ENCODE measurements around the gene SPTB.

Gene SPTB

GRCh38 chr14:64763085-64763782 lies 116.5 kb downstream of the SPTB start:
- DNase-seq, result no peak

GRCh38 chr14:64762044-64763034 lies 117.4 kb downstream of the SPTB start:
- peak; percentile 92 for DNase-seq

- no peak for DNase-seq
These were observed 118.2 kb downstream of the SPTB start for GRCh38 chr14:64761441-64762043.

GRCh38 chr14:64760916-64761315 lies 118.8 kb downstream of the SPTB start:
- no peak for DNase-seq

- no peak for DNase-seq
These were observed 119.5 kb downstream of the SPTB start for GRCh38 chr14:64760146-64760755.

- no peak for DNase-seq
These were observed 120.2 kb downstream of the SPTB start for GRCh38 chr14:64759555-64759938.

GRCh38 chr14:64758691-64759554 lies 120.8 kb downstream of the SPTB start:
- peak; percentile 78 for DNase-seq

GRCh38 chr14:64758025-64758521 lies 121.6 kb downstream of the SPTB start:
- no peak for DNase-seq

- DNase-seq, result no peak
These were observed 122.1 kb downstream of the SPTB start for GRCh38 chr14:64757601-64758000.

GRCh38 chr14:64756712-64757111 lies 123.0 kb downstream of the SPTB start:
- DNase-seq, result no peak

GRCh38 chr14:64755781-64756221 lies 123.9 kb downstream of the SPTB start:
- no peak for DNase-seq

- no peak for DNase-seq
These were observed 125.0 kb downstream of the SPTB start for GRCh38 chr14:64754685-64755084.

- DNase-seq, result no peak
These were observed 125.7 kb downstream of the SPTB start for GRCh38 chr14:64753999-64754398.

- DNase-seq, result no peak
These were observed 126.3 kb downstream of the SPTB start for GRCh38 chr14:64753374-64753773.

- no peak for DNase-seq
These were observed 126.8 kb downstream of the SPTB start for GRCh38 chr14:64752909-64753308.

GRCh38 chr14:64748995-64749714 lies 130.6 kb downstream of the SPTB start:
- no peak for DNase-seq

- DNase-seq, result no peak
These were observed 131.2 kb downstream of the SPTB start for GRCh38 chr14:64748521-64748920.

- no peak for DNase-seq
These were observed 132.4 kb downstream of the SPTB start for GRCh38 chr14:64747327-64747726.

GRCh38 chr14:64746298-64747250 lies 133.1 kb downstream of the SPTB start:
- no peak for DNase-seq
